IMR-90 (cell line): ENCODE data around the gene CNFN. TPM values are rescaled to one million over a fixed set of nuclear protein-coding genes. Genes with fewer than 3 reads are reported as not detected.

Experiments
- ATAC-seq: fragments of 200-7000 bp; cut with Tn5 transposase; 2 replicates; pipeline ENCODE4 v1.9.1; 2020; ENCODE audit warnings: low read depth, mild to moderate bottlenecking, moderate library complexity
- BruUV-seq: library from RNA; stranded (reverse); fragments of 400-500 nt; replicated peaks from 2 replicates; lab custom pipeline; 2021; lab: Mats Ljungman, UMichigan
- CTCF ChIA-PET: fragments of 300-600 bp; formaldehyde crosslinking; extraction: SDS; loops from one replicate; lab custom pipeline; 2021; ENCODE audit warnings: antibody characterized with exemption; lab: Yijun Ruan, JAX
- POLR2A ChIA-PET: fragments of 300-600 bp; sonication (Branson Sonifier 250); formaldehyde crosslinking; loops from one replicate; lab custom pipeline; 2022; ENCODE audit warnings: antibody characterized with exemption; ENCODE audit not compliant: unreplicated experiment; lab: Charles Lee
- DNase-seq: peaks from one replicate; pipeline ENCODE4 v3.0.0; 2013
- H2AFZ ChIP-seq: replicated peaks from 2 replicates; pipeline ENCODE3; 2013; ENCODE audit warnings: low read length, mild to moderate bottlenecking; ENCODE audit not compliant: poor library complexity
- H2AK5ac ChIP-seq: 2 replicates; pipeline ENCODE4 v1.6.1; 2013; ENCODE audit warnings: low read depth, low read length, inconsistent platforms
- H2AK9ac ChIP-seq: replicated peaks from 2 replicates; pipeline ENCODE3; 2013; ENCODE audit warnings: mild to moderate bottlenecking, low read depth, low read length, moderate library complexity; ENCODE audit not compliant: poor library complexity
- H2BK120ac ChIP-seq: 2 replicates; pipeline ENCODE4 v1.6.1; 2013; ENCODE audit warnings: low read depth, low read length, inconsistent platforms
- H2BK15ac ChIP-seq: 3 replicates; pipeline ENCODE4 v1.6.1; 2013; ENCODE audit warnings: low read depth, low read length, inconsistent platforms
- H2BK20ac ChIP-seq: 2 replicates; pipeline ENCODE4 v1.6.1; 2013; ENCODE audit warnings: low read depth, mild to moderate bottlenecking, inconsistent platforms, low read length, moderate library complexity
- H2BK5ac ChIP-seq: 2 replicates; pipeline ENCODE4 v1.6.1; 2013; ENCODE audit warnings: mild to moderate bottlenecking, low read depth, low read length, inconsistent platforms; ENCODE audit not compliant: poor library complexity, severe bottlenecking
- H3K14ac ChIP-seq: replicated peaks from 2 replicates; pipeline ENCODE4 v1.6.1; 2013; ENCODE audit warnings: low read depth, low read length, inconsistent platforms
- H3K18ac ChIP-seq: 2 replicates; pipeline ENCODE4 v1.6.1; 2013; ENCODE audit warnings: low read depth, low read length, control low read depth
- H3K23ac ChIP-seq: 2 replicates; pipeline ENCODE4 v1.6.1; 2013; ENCODE audit warnings: low read depth, low read length, inconsistent platforms
- H3K27ac ChIP-seq: 2 replicates; pipeline ENCODE4 v1.5.1; 2013; ENCODE audit warnings: mild to moderate bottlenecking, control low read depth, low read length; ENCODE audit not compliant: insufficient read depth
- H3K27me3 ChIP-seq: 2 replicates; pipeline ENCODE4 v1.6.1; 2013; ENCODE audit warnings: low read length; ENCODE audit not compliant: control insufficient read depth, insufficient read depth
- H3K36me3 ChIP-seq: 2 replicates; pipeline ENCODE4 v1.6.1; 2013; ENCODE audit warnings: low read length, mixed read lengths; ENCODE audit not compliant: control insufficient read depth, insufficient read depth
- H3K4ac ChIP-seq: 2 replicates; pipeline ENCODE4 v1.6.1; 2013; ENCODE audit warnings: low read depth, low read length, inconsistent platforms
- H3K4me1 ChIP-seq: 2 replicates; pipeline ENCODE4 v1.6.1; 2013; ENCODE audit warnings: low read length, mixed read lengths; ENCODE audit not compliant: control insufficient read depth, insufficient read depth
- H3K4me2 ChIP-seq: 2 replicates; pipeline ENCODE4 v1.6.1; 2013; ENCODE audit warnings: low read depth, mild to moderate bottlenecking, control low read depth, low read length, moderate library complexity
- H3K4me3 ChIP-seq: 2 replicates; pipeline ENCODE4 v1.5.1; 2013; ENCODE audit warnings: low read depth, mild to moderate bottlenecking, control low read depth, low read length, moderate library complexity; ENCODE audit not compliant: insufficient read depth
- H3K56ac ChIP-seq: 2 replicates; pipeline ENCODE4 v1.6.1; 2013; ENCODE audit warnings: low read length, inconsistent platforms; ENCODE audit not compliant: insufficient read depth; ENCODE audit errors: extremely low read depth
- H3K79me1 ChIP-seq, 2 experiments: 2 replicates each; pipeline ENCODE4 v1.6.1; 2013; ENCODE audit warnings: low read length in 2 of 2, inconsistent platforms in 1 of 2, low read depth in 1 of 2
- H3K9ac ChIP-seq: 2 replicates; pipeline ENCODE4 v1.6.1; 2013; ENCODE audit warnings: low read depth, low read length, control low read depth
- H3K9me1 ChIP-seq: 2 replicates; pipeline ENCODE4 v1.6.1; 2013; ENCODE audit warnings: low read length, inconsistent platforms; ENCODE audit not compliant: insufficient read depth
- H3K9me3 ChIP-seq: 2 replicates; pipeline ENCODE4 v1.6.1; 2013; ENCODE audit warnings: low read length; ENCODE audit not compliant: control insufficient read depth, insufficient read depth
- H4K20me1 ChIP-seq: 2 replicates; pipeline ENCODE4 v1.6.1; 2013; ENCODE audit warnings: low read length, inconsistent platforms; ENCODE audit not compliant: insufficient read depth
- H4K5ac ChIP-seq: 2 replicates; pipeline ENCODE4 v1.6.1; 2013; ENCODE audit warnings: mild to moderate bottlenecking, low read depth, low read length, control low read depth
- H4K8ac ChIP-seq, 2 experiments: 2 replicates each; pipeline ENCODE4 v1.6.1; 2013; ENCODE audit warnings: low read depth in 2 of 2, low read length in 2 of 2, control low read depth in 1 of 2, inconsistent platforms in 1 of 2
- H4K91ac ChIP-seq: 2 replicates; pipeline ENCODE4 v1.6.1; 2013; ENCODE audit warnings: low read depth, low read length, inconsistent platforms; ENCODE audit not compliant: insufficient read depth
- CTCF ChIP-seq: conservative IDR thresholded peaks from 2 replicates; pipeline ENCODE4 v1.5.1; 2012; ENCODE audit warnings: mild to moderate bottlenecking, low read depth, low read length, improper control_type of control experiment
- ELK1 ChIP-seq: fragments of 150-350 bp; IDR thresholded peaks from 2 replicates; pipeline ENCODE4 v1.6.1; 2016; ENCODE audit warnings: low read depth, mild to moderate bottlenecking, low read length, moderate library complexity, borderline replicate concordance
- MAFK ChIP-seq: IDR thresholded peaks from 2 replicates; pipeline ENCODE4 v1.6.1; 2012; ENCODE audit warnings: low read depth, low read length, improper control_type of control experiment
- WGBS, 2 experiments: methylation state at CpG; one replicate each; pipeline versions ENCODE4 v1.1.5 to v1.1.7; 2013; ENCODE audit warnings: missing lambda C conversion rate in 2 of 2; ENCODE audit not compliant: insufficient read length in 1 of 2; ENCODE audit errors: extremely low coverage in 2 of 2; 5-methylcytosine and 5-hydroxymethylcytosine counted together
- dilution Hi-C: fragments of 300-500 bp; cut with HindIII; formaldehyde crosslinking; loops from one replicate; pipeline ENCODE4 v1.14.3; 2018; ENCODE audit warnings: low sequenced_read_pairs; ENCODE audit not compliant: unreplicated experiment
- in situ Hi-C: fragments of 300-500 bp; cut with MboI; formaldehyde crosslinking; loops from 3 replicates; pipeline ENCODE4 v1.14.3; 2019; ENCODE audit warnings: low sequenced_read_pairs, inconsistent platforms, mixed read lengths
- intact Hi-C: fragments of 100-400 bp; cut with micrococcal nuclease; formaldehyde crosslinking; loops from 2 replicates; pipeline ENCODE4 v1.10.0; 2022
- polyA plus RNA-seq, 3 experiments: library from polyadenylated mRNA; depleted of rRNA; stranded (reverse); fragments of >200 nt; gene quantifications; 2 replicates each; pipeline ENCODE4 v1.2.3, GENCODE V29; 2012; ENCODE audit warnings: low replicate concordance in 1 of 3
- total RNA-seq: library from RNA; depleted of rRNA; stranded (reverse); fragments of >200 nt; gene quantifications from 2 replicates; pipeline ENCODE4 v1.2.3, GENCODE V29; 2012

Gene CNFN
- total and polyA plus RNA-seq, 2 of the 4 experiments (the other 2 are of a cell fraction) = 1.2 TPM; not detected in 1

- H3K14ac ChIP-seq = no peak overlapping the region
- H3K18ac ChIP-seq = no peak overlapping the region
- H3K56ac ChIP-seq = no peak overlapping the region
- no peak overlapping the region for H3K27ac ChIP-seq
- DNase-seq = no peak
- intact Hi-C loops = no loop called here
- in situ Hi-C loops = no loop called here
- H3K4me3 ChIP-seq = no peak overlapping the region
- H2AK5ac ChIP-seq = no peak overlapping the region
- no peaks in the 10 kb centered on the region for H4K20me1 ChIP-seq
- H3K9ac ChIP-seq = no peak overlapping the region
- no peak overlapping the region for H4K5ac ChIP-seq
- H3K9me3 ChIP-seq = no peaks in the 10 kb centered on the region
- no peak overlapping the region for H4K8ac ChIP-seq
- no peak for ATAC-seq
- H3K36me3 ChIP-seq = peaks cover 38% of the 10 kb centered on the region
- ChIA-PET CTCF (no interaction called here), POLR2A (no interaction called here)
- no peak overlapping the region for H3K4ac ChIP-seq
- no peak overlapping the region for H2AFZ ChIP-seq
- H3K4me1 ChIP-seq = no peaks in the 10 kb centered on the region
- TF ChIP-seq CTCF (no peak), MAFK (no peak), ELK1 (no peak)
- no TSS peak for BruUV-seq
- 0 out of 2 replicates have a peak, but pooled peaks cover 4% of the 10 kb centered on the region for H3K9me1 ChIP-seq
- no peak overlapping the region for H3K4me2 ChIP-seq
- H2BK5ac ChIP-seq = no peak overlapping the region
- H3K27me3 ChIP-seq = no peaks in the 10 kb centered on the region
- H3K23ac ChIP-seq = no peak overlapping the region
- H3K79me1 ChIP-seq = no peaks in the 10 kb centered on the region
- H2BK120ac ChIP-seq = no peak overlapping the region
- H2BK15ac ChIP-seq = no peak overlapping the region
- dilution Hi-C loops = no loop called here
- H2AK9ac ChIP-seq = peak overlapping the region; percentile 28
- WGBS, 2 experiments = 85% methylated on average over 9 of the region's 12 CpGs; no CpG with 5 or more reads in 1 of the 2 experiments
- no peak overlapping the region for H4K91ac ChIP-seq
- H2BK20ac ChIP-seq = no peak overlapping the region
Measured at GRCh38 chr19:42357290-42357689, 32.8 kb downstream of the CNFN start.
